Tibial artery (tissue), 4 donors: Measurements from ENCODE around the gene NF1.

Experiments used
- DNase-seq, 2 donors: peaks; one replicate each; pipeline ENCODE4 v3.0.0-alpha.2; 2019
- H3K27ac ChIP-seq, 2 donors: fragments of 200-600 bp; sonication (generic) in 1 of 2; 1 replicate in 1 of 2; 2 replicates in 1 of 2; pipeline ENCODE4 v1.5.1; 2018 to 2019; ENCODE audit warnings: mild to moderate bottlenecking in 1 of 2
- H3K27me3 ChIP-seq, 2 donors: fragments of 200-600 bp; sonication (generic) in 1 of 2; one replicate each; pipeline versions ENCODE4 v1.5.1 to v1.6.0; 2016 to 2019
- H3K36me3 ChIP-seq, 3 donors: fragments of 200-600 bp; sonication (generic) in 2 of 3; one replicate each; pipeline ENCODE4 v1.5.1; 2016 to 2019; ENCODE audit warnings: mild to moderate bottlenecking in 2 of 3
- H3K4me1 ChIP-seq, 4 donors: fragments of 200-600 bp; sonication (generic) in 2 of 4; 1 replicate in 3 of 4; 2 replicates in 1 of 4; pipeline ENCODE4 v1.5.1; 2016 to 2019
- H3K4me3 ChIP-seq, 2 donors: fragments of 200-600 bp; sonication (generic) in 1 of 2; 1 replicate in 1 of 2; 2 replicates in 1 of 2; pipeline ENCODE4 v1.5.1; 2018 to 2019; ENCODE audit warnings: mild to moderate bottlenecking in 2 of 2
- H3K9me3 ChIP-seq, 3 donors: fragments of 200-600 bp; sonication (generic) in 1 of 3; one replicate each; pipeline ENCODE4 v1.5.1; 2016 to 2019
- CTCF ChIP-seq, 2 experiments: fragments of 200-600 bp in 1 of 2; fragments of 450-650 bp in 1 of 2; IDR thresholded peaks; one replicate each; pipeline ENCODE4 v1.5.1; 2017 to 2019; ENCODE audit warnings: antibody characterized with exemption in 2 of 2, mild to moderate bottlenecking in 1 of 2, moderate library complexity in 1 of 2
- intact Hi-C: fragments of 100-400 bp; cut with DNase I; formaldehyde crosslinking; loops from one replicate; pipeline ENCODE4 v1.15.0; 2023; ENCODE audit warnings: low total_unique reads

Gene NF1

GRCh38 chr17:31415640-31416502 is 321.1 kb downstream of the NF1 start:
- no peak for DNase-seq
- no peaks in the 10 kb centered on the region for H3K9me3 ChIP-seq
- no peak overlapping the region for H3K4me3 ChIP-seq
- TF ChIP-seq CTCF (IDR thresholded peaks at IDR 0.05) = no peak
- intact Hi-C loops = no loop called here
- H3K36me3 ChIP-seq = no peaks in the 10 kb centered on the region
- H3K27ac ChIP-seq = no peak overlapping the region
- H3K27me3 ChIP-seq = peaks cover 0 to 22% of the 10 kb centered on the region in 2 donors
- H3K4me1 ChIP-seq = no peaks in the 10 kb centered on the region

- H3K4me1 ChIP-seq = no peaks in the 10 kb centered on the region
- no peaks in the 10 kb centered on the region for H3K9me3 ChIP-seq
- intact Hi-C loops = no loop called here
- H3K4me3 ChIP-seq = no peak overlapping the region
- H3K27me3 ChIP-seq = peaks cover 0 to 22% of the 10 kb centered on the region in 2 donors
- H3K27ac ChIP-seq = no peak overlapping the region
- no peaks in the 10 kb centered on the region for H3K36me3 ChIP-seq
- no peak for TF ChIP-seq CTCF (IDR thresholded peaks at IDR 0.05)
- DNase-seq = no peak
Observed at GRCh38 chr17:31416503-31416923, 321.7 kb downstream of the NF1 start.

GRCh38 chr17:31417051-31417792 is 322.4 kb downstream of the NF1 start:
- Histone ChIP-seq H3K27me3 (peaks cover 0 to 20% of the 10 kb centered on the region in 2 donors), H3K36me3 (no peaks in the 10 kb centered on the region), H3K27ac (no peak overlapping the region), H3K4me3 (no peak overlapping the region), H3K9me3 (peaks cover 0 to under 1% (median 0%) of the 10 kb centered on the region in 3 donors), H3K4me1 (no peaks in the 10 kb centered on the region)
- intact Hi-C loops = no loop called here
- no peak for TF ChIP-seq CTCF (IDR thresholded peaks at IDR 0.05)
- no peak for DNase-seq

DNA sequence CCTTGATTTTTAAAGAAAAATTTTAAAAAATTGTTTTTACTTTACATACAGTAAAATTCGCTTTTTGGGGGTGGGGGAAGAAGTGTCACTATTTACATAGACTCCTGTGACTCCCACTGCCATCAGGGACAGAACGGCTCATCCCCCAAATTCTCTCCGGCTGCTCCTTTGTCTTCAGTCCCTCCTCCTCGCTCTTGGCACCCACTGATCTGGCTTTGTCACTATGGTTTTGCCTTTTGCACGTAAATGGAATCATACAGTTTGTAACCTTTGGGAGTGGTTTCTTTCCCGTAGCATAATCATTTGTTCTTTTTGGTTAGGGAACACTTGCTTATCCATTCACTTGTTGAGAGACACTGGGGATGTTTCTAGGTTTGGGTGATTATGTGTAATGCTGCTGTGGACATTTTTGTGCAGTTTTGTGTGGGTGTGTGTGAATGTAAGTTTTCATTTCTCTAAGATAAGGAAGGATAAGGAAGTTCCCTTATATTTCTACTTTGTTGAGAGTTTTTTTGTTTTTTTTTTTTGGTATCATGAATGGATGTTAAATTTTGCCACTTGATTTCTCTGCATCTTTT is 324.1 kb downstream of the NF1 start:
- Histone ChIP-seq H3K4me3 (no peak overlapping the region), H3K4me1 (no peaks in the 10 kb centered on the region), H3K27me3 (peaks cover 0 to 15% of the 10 kb centered on the region in 2 donors), H3K36me3 (no peaks in the 10 kb centered on the region), H3K27ac (no peak overlapping the region), H3K9me3 (peaks cover 0 to 11% (median 3%) of the 10 kb centered on the region in 3 donors)
- no peak for DNase-seq
- no peak for TF ChIP-seq CTCF (IDR thresholded peaks at IDR 0.05)
- intact Hi-C loops = no loop called here

DNA sequence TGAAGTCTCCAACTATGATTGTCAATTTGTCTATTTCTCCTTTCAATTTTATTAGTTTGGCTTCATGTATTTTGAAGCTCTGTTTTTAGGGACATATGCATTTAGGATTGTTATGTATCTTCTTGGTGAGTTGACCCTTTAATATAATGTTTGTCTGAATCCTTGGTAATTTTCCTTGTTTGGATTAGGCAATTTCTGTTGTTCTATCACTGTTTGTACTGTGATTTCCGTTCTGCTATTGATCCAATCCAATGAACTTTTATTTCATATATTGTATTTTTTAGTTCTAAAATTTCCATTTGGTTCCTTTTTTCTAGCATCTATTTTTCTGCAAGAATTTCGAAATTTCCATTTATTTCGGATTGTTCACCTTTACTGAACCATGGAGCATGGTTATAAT is 327.7 kb downstream of the NF1 start:
- DNase-seq = no peak
- intact Hi-C loops = no loop called here
- TF ChIP-seq CTCF (IDR thresholded peaks at IDR 0.05) = no peak
- Histone ChIP-seq H3K27ac (no peak overlapping the region), H3K36me3 (no peaks in the 10 kb centered on the region), H3K27me3 (peaks cover 0 to 33% of the 10 kb centered on the region in 2 donors), H3K4me3 (no peak overlapping the region), H3K9me3 (peaks cover 0 to 11% (median 3%) of the 10 kb centered on the region in 3 donors), H3K4me1 (no peaks in the 10 kb centered on the region)
